ENCODE data around the gene RYR2. TPM values are rescaled to one million over a fixed set of nuclear protein-coding genes. Genes with fewer than 3 reads are reported as not detected.
"Not testable (repeated sequence)": the region's sequence is repeated elsewhere in the genome, so short reads cannot be mapped to it uniquely, and the experiment has no call there.

The RYR2 gene
- total RNA-seq, 1 donor from 2014 or later = 47.0 TPM

DNA sequence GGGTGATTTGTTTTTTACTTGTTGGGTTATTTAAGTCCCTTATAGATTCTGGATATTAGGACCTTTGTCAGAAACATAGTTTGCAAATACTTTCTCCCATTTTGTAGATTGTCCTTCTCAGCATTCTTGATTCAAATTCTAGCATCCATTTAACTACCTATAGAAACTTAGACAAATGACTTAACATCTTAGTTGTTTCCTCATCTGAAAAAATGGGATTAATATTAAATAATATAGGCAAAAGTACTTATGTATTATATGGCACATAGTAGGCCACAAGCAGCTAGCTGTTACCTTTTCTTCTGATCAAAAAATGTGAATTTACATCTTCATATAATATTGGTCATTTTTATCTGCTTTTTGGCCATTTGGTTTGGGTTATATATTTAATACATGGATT is 541.3 kb downstream of the RYR2 start:
- TF ChIP-seq, protein P1, sequence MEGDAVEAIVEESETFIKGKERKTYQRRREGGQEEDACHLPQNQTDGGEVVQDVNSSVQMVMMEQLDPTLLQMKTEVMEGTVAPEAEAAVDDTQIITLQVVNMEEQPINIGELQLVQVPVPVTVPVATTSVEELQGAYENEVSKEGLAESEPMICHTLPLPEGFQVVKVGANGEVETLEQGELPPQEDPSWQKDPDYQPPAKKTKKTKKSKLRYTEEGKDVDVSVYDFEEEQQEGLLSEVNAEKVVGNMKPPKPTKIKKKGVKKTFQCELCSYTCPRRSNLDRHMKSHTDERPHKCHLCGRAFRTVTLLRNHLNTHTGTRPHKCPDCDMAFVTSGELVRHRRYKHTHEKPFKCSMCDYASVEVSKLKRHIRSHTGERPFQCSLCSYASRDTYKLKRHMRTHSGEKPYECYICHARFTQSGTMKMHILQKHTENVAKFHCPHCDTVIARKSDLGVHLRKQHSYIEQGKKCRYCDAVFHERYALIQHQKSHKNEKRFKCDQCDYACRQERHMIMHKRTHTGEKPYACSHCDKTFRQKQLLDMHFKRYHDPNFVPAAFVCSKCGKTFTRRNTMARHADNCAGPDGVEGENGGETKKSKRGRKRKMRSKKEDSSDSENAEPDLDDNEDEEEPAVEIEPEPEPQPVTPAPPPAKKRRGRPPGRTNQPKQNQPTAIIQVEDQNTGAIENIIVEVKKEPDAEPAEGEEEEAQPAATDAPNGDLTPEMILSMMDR (IDR thresholded peaks at IDR 0.05; ENCODE audit: partially characterized antibody, unreplicated experiment) = no peak
- no peak overlapping the region for H3K27ac Mint-ChIP-seq (ENCODE audit: unreplicated experiment)
- no peaks in the 10 kb centered on the region for H3K9me3 Mint-ChIP-seq (ENCODE audit: unreplicated experiment)
- no peak overlapping the region for H3K4me3 Mint-ChIP-seq (ENCODE audit: unreplicated experiment)
- no peak for DNase-seq
- H3K4me1 Mint-ChIP-seq (ENCODE audit: low read depth, unreplicated experiment) = no peaks in the 10 kb centered on the region
- H3K36me3 Mint-ChIP-seq (ENCODE audit: unreplicated experiment) = peaks cover 12% of the 10 kb centered on the region
- H3K27me3 Mint-ChIP-seq (ENCODE audit: unreplicated experiment) = peaks cover 3% of the 10 kb centered on the region

DNA sequence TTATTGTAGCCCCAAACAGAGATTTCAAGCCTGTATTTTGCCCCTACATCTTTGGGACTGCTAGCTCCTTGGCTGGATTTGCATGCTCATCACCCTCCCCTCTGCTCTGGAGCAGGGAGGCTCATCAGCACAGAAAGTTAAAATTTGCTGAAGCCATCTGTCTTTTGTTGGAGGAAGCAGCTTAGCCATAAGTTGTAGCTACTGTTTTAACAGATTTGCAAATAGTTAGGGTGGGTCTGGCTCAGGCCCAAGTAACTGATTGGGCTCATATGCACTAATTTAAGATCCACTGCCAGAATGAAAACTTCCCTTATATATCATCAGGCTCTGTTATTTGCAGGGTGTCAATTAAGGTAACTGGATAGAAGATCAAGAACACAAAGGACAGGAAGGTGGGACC is 541.8 kb downstream of the RYR2 start:
- Mint-ChIP-seq H3K27me3 (ENCODE audit: unreplicated experiment) (peaks cover 3% of the 10 kb centered on the region), H3K27ac (ENCODE audit: unreplicated experiment) (no peak overlapping the region), H3K9me3 (ENCODE audit: unreplicated experiment) (no peaks in the 10 kb centered on the region), H3K4me3 (ENCODE audit: unreplicated experiment) (no peak overlapping the region), H3K4me1 (ENCODE audit: low read depth, unreplicated experiment) (peaks cover 1% of the 10 kb centered on the region), H3K36me3 (ENCODE audit: unreplicated experiment) (peaks cover 8% of the 10 kb centered on the region)
- DNase-seq = no peak
- TF ChIP-seq, protein P1 (IDR thresholded peaks at IDR 0.05; ENCODE audit: partially characterized antibody, unreplicated experiment) = no peak

DNA sequence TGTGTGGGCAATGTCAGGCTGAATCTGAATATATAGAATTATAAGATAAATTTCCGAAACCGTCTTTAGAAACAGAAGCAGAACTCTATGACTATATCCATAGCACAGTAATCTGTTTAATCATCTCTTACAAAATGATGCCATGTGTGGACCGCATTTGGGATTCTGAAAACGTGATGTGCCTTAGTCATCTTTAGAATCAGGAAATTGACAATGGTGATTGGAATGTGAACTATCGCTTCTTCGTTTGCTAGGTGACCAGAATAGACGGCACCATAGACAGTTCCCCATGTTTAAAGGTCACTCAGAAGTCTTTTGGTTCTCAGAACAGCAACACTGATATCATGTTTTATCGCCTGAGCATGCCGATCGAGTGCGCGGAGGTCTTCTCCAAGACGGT is 548.4 kb downstream of the RYR2 start:
- Mint-ChIP-seq H3K4me3 (ENCODE audit: unreplicated experiment) (no peak overlapping the region), H3K4me1 (ENCODE audit: low read depth, unreplicated experiment) (peaks cover 2% of the 10 kb centered on the region), H3K9me3 (ENCODE audit: unreplicated experiment) (peaks cover 2% of the 10 kb centered on the region), H3K36me3 (ENCODE audit: unreplicated experiment) (peaks cover 5% of the 10 kb centered on the region), H3K27me3 (ENCODE audit: unreplicated experiment) (no peaks in the 10 kb centered on the region), H3K27ac (ENCODE audit: unreplicated experiment) (no peak overlapping the region)
- TF ChIP-seq, protein P1 (IDR thresholded peaks at IDR 0.05; ENCODE audit: partially characterized antibody, unreplicated experiment) = no peak
- DNase-seq = no peak

DNA sequence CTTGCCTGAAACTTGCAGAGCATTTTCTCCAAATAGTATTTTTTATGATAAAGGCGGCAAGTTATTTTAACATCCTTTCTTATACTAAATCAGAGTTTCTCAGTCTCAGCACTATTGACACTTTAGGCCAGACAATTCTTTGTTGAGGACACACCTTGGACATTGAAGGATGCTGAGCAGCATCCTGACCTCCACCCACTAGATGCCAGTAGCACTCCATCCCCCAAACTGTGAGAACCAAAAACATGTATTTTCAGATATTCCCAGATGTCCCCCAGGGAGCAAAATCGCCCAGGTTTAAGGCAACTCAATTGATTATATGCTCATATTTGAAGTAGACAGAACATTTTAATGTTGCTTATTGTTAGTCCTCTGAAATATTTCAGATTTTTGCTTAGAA is 549.4 kb downstream of the RYR2 start:
- Mint-ChIP-seq H3K4me3 (ENCODE audit: unreplicated experiment) (no peak overlapping the region), H3K9me3 (ENCODE audit: unreplicated experiment) (peaks cover 2% of the 10 kb centered on the region), H3K27me3 (ENCODE audit: unreplicated experiment) (no peaks in the 10 kb centered on the region), H3K27ac (ENCODE audit: unreplicated experiment) (no peak overlapping the region), H3K4me1 (ENCODE audit: low read depth, unreplicated experiment) (peaks cover 2% of the 10 kb centered on the region), H3K36me3 (ENCODE audit: unreplicated experiment) (peaks cover 13% of the 10 kb centered on the region)
- TF ChIP-seq, protein P1 (IDR thresholded peaks at IDR 0.05; ENCODE audit: partially characterized antibody, unreplicated experiment) = no peak
- no peak for DNase-seq

DNA sequence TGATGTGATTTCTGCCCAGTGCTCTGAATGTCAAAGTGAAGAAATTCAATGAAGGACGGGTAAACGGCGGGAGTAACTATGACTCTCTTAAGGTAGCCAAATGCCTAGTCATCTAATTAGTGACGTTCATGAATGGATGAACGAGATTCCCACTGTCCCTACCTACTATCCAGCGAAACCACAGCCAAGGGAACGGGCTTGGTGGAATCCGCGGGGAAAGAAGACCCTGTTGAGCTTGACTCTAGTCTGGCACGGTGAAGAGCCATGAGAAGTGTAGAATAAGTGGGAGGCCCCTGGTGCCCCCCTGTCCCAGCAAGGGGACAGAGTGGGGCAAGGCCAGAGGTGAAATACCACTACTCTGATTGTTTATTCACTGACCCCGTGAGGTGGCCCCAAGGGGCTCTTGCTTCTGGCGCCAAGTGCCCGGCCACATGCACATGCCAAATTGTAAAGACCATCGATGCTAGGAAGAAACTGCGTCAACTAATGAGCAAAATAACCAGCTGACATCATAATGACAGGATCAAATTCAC is 561.1 kb downstream of the RYR2 start:
- not testable (repeated sequence) for H3K9me3 Mint-ChIP-seq (ENCODE audit: unreplicated experiment); H3K27me3 Mint-ChIP-seq (ENCODE audit: unreplicated experiment); H3K4me3 Mint-ChIP-seq (ENCODE audit: unreplicated experiment); H3K4me1 Mint-ChIP-seq (ENCODE audit: low read depth, unreplicated experiment); DNase-seq; H3K27ac Mint-ChIP-seq (ENCODE audit: unreplicated experiment)
- peaks cover 24% of the 10 kb centered on the region for H3K36me3 Mint-ChIP-seq (ENCODE audit: unreplicated experiment)
